IMR-90 (cell line): Measurements from ENCODE around the gene MED13. TPM values are rescaled to one million over a fixed set of nuclear protein-coding genes. Genes with fewer than 3 reads are reported as not detected.

Experiments used
- ATAC-seq: fragments of 200-7000 bp; cut with Tn5 transposase; 2 replicates; pipeline ENCODE4 v1.9.1; 2020; ENCODE audit warnings: low read depth, mild to moderate bottlenecking, moderate library complexity
- BruUV-seq: library from RNA; stranded (reverse); fragments of 400-500 nt; replicated peaks from 2 replicates; lab custom pipeline; 2021; lab: Mats Ljungman, UMichigan
- CTCF ChIA-PET: fragments of 300-600 bp; formaldehyde crosslinking; extraction: SDS; loops from one replicate; lab custom pipeline; 2021; ENCODE audit warnings: antibody characterized with exemption; lab: Yijun Ruan, JAX
- POLR2A ChIA-PET: fragments of 300-600 bp; sonication (Branson Sonifier 250); formaldehyde crosslinking; loops from one replicate; lab custom pipeline; 2022; ENCODE audit warnings: antibody characterized with exemption; ENCODE audit not compliant: unreplicated experiment; lab: Charles Lee
- DNase-seq: peaks from one replicate; pipeline ENCODE4 v3.0.0; 2013
- H2AFZ ChIP-seq: replicated peaks from 2 replicates; pipeline ENCODE3; 2013; ENCODE audit warnings: low read length, mild to moderate bottlenecking; ENCODE audit not compliant: poor library complexity
- H2AK5ac ChIP-seq: 2 replicates; pipeline ENCODE4 v1.6.1; 2013; ENCODE audit warnings: low read depth, low read length, inconsistent platforms
- H2AK9ac ChIP-seq: replicated peaks from 2 replicates; pipeline ENCODE3; 2013; ENCODE audit warnings: mild to moderate bottlenecking, low read depth, low read length, moderate library complexity; ENCODE audit not compliant: poor library complexity
- H2BK120ac ChIP-seq: 2 replicates; pipeline ENCODE4 v1.6.1; 2013; ENCODE audit warnings: low read depth, low read length, inconsistent platforms
- H2BK15ac ChIP-seq: 3 replicates; pipeline ENCODE4 v1.6.1; 2013; ENCODE audit warnings: low read depth, low read length, inconsistent platforms
- H2BK20ac ChIP-seq: 2 replicates; pipeline ENCODE4 v1.6.1; 2013; ENCODE audit warnings: low read depth, mild to moderate bottlenecking, inconsistent platforms, low read length, moderate library complexity
- H2BK5ac ChIP-seq: 2 replicates; pipeline ENCODE4 v1.6.1; 2013; ENCODE audit warnings: mild to moderate bottlenecking, low read depth, low read length, inconsistent platforms; ENCODE audit not compliant: poor library complexity, severe bottlenecking
- H3K14ac ChIP-seq: replicated peaks from 2 replicates; pipeline ENCODE4 v1.6.1; 2013; ENCODE audit warnings: low read depth, low read length, inconsistent platforms
- H3K18ac ChIP-seq: 2 replicates; pipeline ENCODE4 v1.6.1; 2013; ENCODE audit warnings: low read depth, low read length, control low read depth
- H3K23ac ChIP-seq: 2 replicates; pipeline ENCODE4 v1.6.1; 2013; ENCODE audit warnings: low read depth, low read length, inconsistent platforms
- H3K27ac ChIP-seq: 2 replicates; pipeline ENCODE4 v1.5.1; 2013; ENCODE audit warnings: mild to moderate bottlenecking, control low read depth, low read length; ENCODE audit not compliant: insufficient read depth
- H3K27me3 ChIP-seq: 2 replicates; pipeline ENCODE4 v1.6.1; 2013; ENCODE audit warnings: low read length; ENCODE audit not compliant: control insufficient read depth, insufficient read depth
- H3K36me3 ChIP-seq: 2 replicates; pipeline ENCODE4 v1.6.1; 2013; ENCODE audit warnings: low read length, mixed read lengths; ENCODE audit not compliant: control insufficient read depth, insufficient read depth
- H3K4ac ChIP-seq: 2 replicates; pipeline ENCODE4 v1.6.1; 2013; ENCODE audit warnings: low read depth, low read length, inconsistent platforms
- H3K4me1 ChIP-seq: 2 replicates; pipeline ENCODE4 v1.6.1; 2013; ENCODE audit warnings: low read length, mixed read lengths; ENCODE audit not compliant: control insufficient read depth, insufficient read depth
- H3K4me2 ChIP-seq: 2 replicates; pipeline ENCODE4 v1.6.1; 2013; ENCODE audit warnings: low read depth, mild to moderate bottlenecking, control low read depth, low read length, moderate library complexity
- H3K4me3 ChIP-seq: 2 replicates; pipeline ENCODE4 v1.5.1; 2013; ENCODE audit warnings: low read depth, mild to moderate bottlenecking, control low read depth, low read length, moderate library complexity; ENCODE audit not compliant: insufficient read depth
- H3K56ac ChIP-seq: 2 replicates; pipeline ENCODE4 v1.6.1; 2013; ENCODE audit warnings: low read length, inconsistent platforms; ENCODE audit not compliant: insufficient read depth; ENCODE audit errors: extremely low read depth
- H3K79me1 ChIP-seq, 2 experiments: 2 replicates each; pipeline ENCODE4 v1.6.1; 2013; ENCODE audit warnings: low read length in 2 of 2, inconsistent platforms in 1 of 2, low read depth in 1 of 2
- H3K9ac ChIP-seq: 2 replicates; pipeline ENCODE4 v1.6.1; 2013; ENCODE audit warnings: low read depth, low read length, control low read depth
- H3K9me1 ChIP-seq: 2 replicates; pipeline ENCODE4 v1.6.1; 2013; ENCODE audit warnings: low read length, inconsistent platforms; ENCODE audit not compliant: insufficient read depth
- H3K9me3 ChIP-seq: 2 replicates; pipeline ENCODE4 v1.6.1; 2013; ENCODE audit warnings: low read length; ENCODE audit not compliant: control insufficient read depth, insufficient read depth
- H4K20me1 ChIP-seq: 2 replicates; pipeline ENCODE4 v1.6.1; 2013; ENCODE audit warnings: low read length, inconsistent platforms; ENCODE audit not compliant: insufficient read depth
- H4K5ac ChIP-seq: 2 replicates; pipeline ENCODE4 v1.6.1; 2013; ENCODE audit warnings: mild to moderate bottlenecking, low read depth, low read length, control low read depth
- H4K8ac ChIP-seq, 2 experiments: 2 replicates each; pipeline ENCODE4 v1.6.1; 2013; ENCODE audit warnings: low read depth in 2 of 2, low read length in 2 of 2, control low read depth in 1 of 2, inconsistent platforms in 1 of 2
- H4K91ac ChIP-seq: 2 replicates; pipeline ENCODE4 v1.6.1; 2013; ENCODE audit warnings: low read depth, low read length, inconsistent platforms; ENCODE audit not compliant: insufficient read depth
- MAFK ChIP-seq: IDR thresholded peaks from 2 replicates; pipeline ENCODE4 v1.6.1; 2012; ENCODE audit warnings: low read depth, low read length, improper control_type of control experiment
- NFE2L2 ChIP-seq: fragments of 150-350 bp; IDR thresholded peaks from 2 replicates; pipeline ENCODE4 v1.6.1; 2016; ENCODE audit warnings: low read depth, mild to moderate bottlenecking, low read length
- whole genome bisulfite sequencing, 2 experiments: methylation state at CpG; one replicate each; pipeline versions ENCODE4 v1.1.5 to v1.1.7; 2013; ENCODE audit warnings: missing lambda C conversion rate in 2 of 2; ENCODE audit not compliant: insufficient read length in 1 of 2; ENCODE audit errors: extremely low coverage in 2 of 2; 5-methylcytosine and 5-hydroxymethylcytosine counted together
- dilution Hi-C: fragments of 300-500 bp; cut with HindIII; formaldehyde crosslinking; loops from one replicate; pipeline ENCODE4 v1.14.3; 2018; ENCODE audit warnings: low sequenced_read_pairs; ENCODE audit not compliant: unreplicated experiment
- in situ Hi-C: fragments of 300-500 bp; cut with MboI; formaldehyde crosslinking; loops from 3 replicates; pipeline ENCODE4 v1.14.3; 2019; ENCODE audit warnings: low sequenced_read_pairs, inconsistent platforms, mixed read lengths
- intact Hi-C: fragments of 100-400 bp; cut with micrococcal nuclease; formaldehyde crosslinking; loops from 2 replicates; pipeline ENCODE4 v1.10.0; 2022
- polyA plus RNA-seq, 3 experiments: library from polyadenylated mRNA; depleted of rRNA; stranded (reverse); fragments of >200 nt; gene quantifications; 2 replicates each; pipeline ENCODE4 v1.2.3, GENCODE V29; 2012; ENCODE audit warnings: low replicate concordance in 1 of 3
- total RNA-seq: library from RNA; depleted of rRNA; stranded (reverse); fragments of >200 nt; gene quantifications from 2 replicates; pipeline ENCODE4 v1.2.3, GENCODE V29; 2012

The MED13 gene
- total and polyA plus RNA-seq, 2 of the 4 experiments (the other 2 are of a cell fraction) = 9.7 to 67.2 TPM

- Histone ChIP-seq H3K4ac (no peak overlapping the region), H2BK120ac (no peak overlapping the region), H3K9me1 (no peaks in the 10 kb centered on the region), H4K5ac (no peak overlapping the region), H3K14ac (no peak overlapping the region), H4K8ac (no peak overlapping the region), H3K9ac (no peak overlapping the region), H2BK15ac (no peak overlapping the region), H3K9me3 (no peaks in the 10 kb centered on the region), H3K27me3 (no peaks in the 10 kb centered on the region), H3K4me3 (no peak overlapping the region), H3K18ac (no peak overlapping the region), H3K36me3 (peaks cover 20% of the 10 kb centered on the region), H2BK5ac (no peak overlapping the region), H4K20me1 (no peaks in the 10 kb centered on the region), H2AK5ac (no peak overlapping the region), H4K91ac (no peak overlapping the region), H3K23ac (no peak overlapping the region), H3K4me1 (no peaks in the 10 kb centered on the region), H3K4me2 (no peak overlapping the region), H3K56ac (no peak overlapping the region), H2AFZ (no peak overlapping the region), H3K79me1 (no peaks in the 10 kb centered on the region), H2AK9ac (no peak overlapping the region), H2BK20ac (no peak overlapping the region), H3K27ac (no peak overlapping the region)
- in situ Hi-C loops = no loop called here
- no peak for ATAC-seq
- POLR2A ChIA-PET = no interaction called here
- intact Hi-C loops = no loop called here
- no peak for DNase-seq
- no TSS peak for BruUV-seq
- CTCF ChIA-PET = no interaction called here
- dilution Hi-C loops = no loop called here
- TF ChIP-seq NFE2L2 = no peak
- no peak for TF ChIP-seq MAFK
- no CpG with 5 or more reads among the region's 7 CpGs for WGBS, 2 experiments
These were observed 156.6 kb downstream of the MED13 start for GRCh38 chr17:61908292-61909037.
